GM23338 (cell line): ENCODE data around the gene CBARP.

Experiments
- CREB1 ChIP-seq: fragments of 250-450 bp; sonication (Bioruptor Pico); IDR thresholded peaks from 2 replicates; pipeline ENCODE4 v1.5.0; 2020; ENCODE audit warnings: low read depth, mild to moderate bottlenecking, moderate library complexity
- EZH2 ChIP-seq: fragments of 200-600 bp; sonication (generic); IDR thresholded peaks from one replicate; pipeline ENCODE4 v1.8.0; 2017; ENCODE audit warnings: antibody characterized with exemption, mild to moderate bottlenecking, low read depth; ENCODE audit not compliant: unreplicated experiment
- EZH2phosphoT487 ChIP-seq: fragments of 200-600 bp; sonication (generic); IDR thresholded peaks from one replicate; pipeline ENCODE4 v1.8.1; 2018; ENCODE audit warnings: antibody characterized with exemption; ENCODE audit not compliant: unreplicated experiment
- JUNB ChIP-seq: IDR thresholded peaks from one replicate; pipeline ENCODE4 v1.6.1; 2016; ENCODE audit warnings: antibody characterized with exemption; ENCODE audit not compliant: unreplicated experiment
- POLR2AphosphoS5 ChIP-seq: IDR thresholded peaks from 2 replicates; pipeline ENCODE4 v1.6.1; 2016; ENCODE audit warnings: antibody characterized with exemption, low read depth
- ZNF331 ChIP-seq: fragments of 250-450 bp; sonication (Bioruptor Pico); IDR thresholded peaks from 2 replicates; pipeline ENCODE4 v1.5.0; 2020; ENCODE audit warnings: low read depth, mild to moderate bottlenecking, moderate library complexity
- TF ChIP-seq, protein P1 (sequence below), 2 experiments: fragments of 200-600 bp in 1 of 2; sonication (generic) in 1 of 2; conservative IDR thresholded peaks; 2 replicates each; pipeline versions ENCODE4 v1.5.1 to v1.6.1; 2016 to 2017; ENCODE audit warnings: antibody characterized with exemption in 2 of 2, low read depth in 2 of 2, mild to moderate bottlenecking in 2 of 2, moderate library complexity in 1 of 2
- TF ChIP-seq, protein P2 (sequence below): IDR thresholded peaks from one replicate; pipeline ENCODE4 v1.6.1; 2018; ENCODE audit warnings: antibody characterized with exemption; ENCODE audit not compliant: unreplicated experiment
- TF ChIP-seq, protein P3 (sequence below): IDR thresholded peaks from 2 replicates; pipeline ENCODE4 v1.6.1; 2016; ENCODE audit warnings: antibody characterized with exemption

DNA sequence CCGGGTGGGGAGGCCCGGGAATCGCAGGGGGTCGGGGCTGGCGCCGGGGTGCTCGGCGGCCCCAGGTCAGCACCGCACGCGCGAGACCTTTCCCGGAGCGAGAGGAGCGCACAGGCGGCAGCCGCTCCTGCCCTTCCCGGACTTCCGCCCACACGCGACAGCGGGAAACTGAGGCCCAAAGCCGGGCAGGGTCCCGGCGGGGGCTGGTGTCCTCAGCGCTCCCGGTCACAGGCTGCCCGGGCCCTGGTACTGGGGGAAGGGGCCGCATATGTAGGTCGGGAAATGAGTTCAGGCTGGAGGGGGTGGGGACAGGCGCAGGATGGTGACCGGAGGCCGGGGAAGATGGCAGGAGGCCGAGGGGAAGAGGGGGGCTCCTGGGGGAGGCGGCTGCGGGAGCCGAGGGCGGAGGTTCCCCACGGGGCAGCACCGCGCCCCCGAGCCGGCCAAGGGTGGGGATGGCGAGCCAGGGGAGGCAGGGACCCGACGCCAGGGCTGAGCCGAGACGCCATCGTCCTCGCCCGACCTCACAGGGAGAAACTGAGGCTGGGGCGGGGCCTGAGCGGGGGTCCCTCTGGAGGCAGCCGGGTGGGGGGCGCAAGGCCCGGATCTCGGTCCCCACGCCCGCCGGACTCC, 662 bp downstream of the CBARP start:
- TF ChIP-seq CREB1 (CRISPR knock-in tag): no peak
- TF ChIP-seq, protein P1, sequence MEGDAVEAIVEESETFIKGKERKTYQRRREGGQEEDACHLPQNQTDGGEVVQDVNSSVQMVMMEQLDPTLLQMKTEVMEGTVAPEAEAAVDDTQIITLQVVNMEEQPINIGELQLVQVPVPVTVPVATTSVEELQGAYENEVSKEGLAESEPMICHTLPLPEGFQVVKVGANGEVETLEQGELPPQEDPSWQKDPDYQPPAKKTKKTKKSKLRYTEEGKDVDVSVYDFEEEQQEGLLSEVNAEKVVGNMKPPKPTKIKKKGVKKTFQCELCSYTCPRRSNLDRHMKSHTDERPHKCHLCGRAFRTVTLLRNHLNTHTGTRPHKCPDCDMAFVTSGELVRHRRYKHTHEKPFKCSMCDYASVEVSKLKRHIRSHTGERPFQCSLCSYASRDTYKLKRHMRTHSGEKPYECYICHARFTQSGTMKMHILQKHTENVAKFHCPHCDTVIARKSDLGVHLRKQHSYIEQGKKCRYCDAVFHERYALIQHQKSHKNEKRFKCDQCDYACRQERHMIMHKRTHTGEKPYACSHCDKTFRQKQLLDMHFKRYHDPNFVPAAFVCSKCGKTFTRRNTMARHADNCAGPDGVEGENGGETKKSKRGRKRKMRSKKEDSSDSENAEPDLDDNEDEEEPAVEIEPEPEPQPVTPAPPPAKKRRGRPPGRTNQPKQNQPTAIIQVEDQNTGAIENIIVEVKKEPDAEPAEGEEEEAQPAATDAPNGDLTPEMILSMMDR (conservative IDR thresholded peaks at IDR 0.05; ENCODE audit: low read depth in 2 of 2): no peak
- TF ChIP-seq EZH2: no peak
- TF ChIP-seq EZH2phosphoT487: no peak
- no peak for TF ChIP-seq JUNB
- TF ChIP-seq, protein P2, sequence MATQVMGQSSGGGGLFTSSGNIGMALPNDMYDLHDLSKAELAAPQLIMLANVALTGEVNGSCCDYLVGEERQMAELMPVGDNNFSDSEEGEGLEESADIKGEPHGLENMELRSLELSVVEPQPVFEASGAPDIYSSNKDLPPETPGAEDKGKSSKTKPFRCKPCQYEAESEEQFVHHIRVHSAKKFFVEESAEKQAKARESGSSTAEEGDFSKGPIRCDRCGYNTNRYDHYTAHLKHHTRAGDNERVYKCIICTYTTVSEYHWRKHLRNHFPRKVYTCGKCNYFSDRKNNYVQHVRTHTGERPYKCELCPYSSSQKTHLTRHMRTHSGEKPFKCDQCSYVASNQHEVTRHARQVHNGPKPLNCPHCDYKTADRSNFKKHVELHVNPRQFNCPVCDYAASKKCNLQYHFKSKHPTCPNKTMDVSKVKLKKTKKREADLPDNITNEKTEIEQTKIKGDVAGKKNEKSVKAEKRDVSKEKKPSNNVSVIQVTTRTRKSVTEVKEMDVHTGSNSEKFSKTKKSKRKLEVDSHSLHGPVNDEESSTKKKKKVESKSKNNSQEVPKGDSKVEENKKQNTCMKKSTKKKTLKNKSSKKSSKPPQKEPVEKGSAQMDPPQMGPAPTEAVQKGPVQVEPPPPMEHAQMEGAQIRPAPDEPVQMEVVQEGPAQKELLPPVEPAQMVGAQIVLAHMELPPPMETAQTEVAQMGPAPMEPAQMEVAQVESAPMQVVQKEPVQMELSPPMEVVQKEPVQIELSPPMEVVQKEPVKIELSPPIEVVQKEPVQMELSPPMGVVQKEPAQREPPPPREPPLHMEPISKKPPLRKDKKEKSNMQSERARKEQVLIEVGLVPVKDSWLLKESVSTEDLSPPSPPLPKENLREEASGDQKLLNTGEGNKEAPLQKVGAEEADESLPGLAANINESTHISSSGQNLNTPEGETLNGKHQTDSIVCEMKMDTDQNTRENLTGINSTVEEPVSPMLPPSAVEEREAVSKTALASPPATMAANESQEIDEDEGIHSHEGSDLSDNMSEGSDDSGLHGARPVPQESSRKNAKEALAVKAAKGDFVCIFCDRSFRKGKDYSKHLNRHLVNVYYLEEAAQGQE: no peak
- TF ChIP-seq, protein P3, sequence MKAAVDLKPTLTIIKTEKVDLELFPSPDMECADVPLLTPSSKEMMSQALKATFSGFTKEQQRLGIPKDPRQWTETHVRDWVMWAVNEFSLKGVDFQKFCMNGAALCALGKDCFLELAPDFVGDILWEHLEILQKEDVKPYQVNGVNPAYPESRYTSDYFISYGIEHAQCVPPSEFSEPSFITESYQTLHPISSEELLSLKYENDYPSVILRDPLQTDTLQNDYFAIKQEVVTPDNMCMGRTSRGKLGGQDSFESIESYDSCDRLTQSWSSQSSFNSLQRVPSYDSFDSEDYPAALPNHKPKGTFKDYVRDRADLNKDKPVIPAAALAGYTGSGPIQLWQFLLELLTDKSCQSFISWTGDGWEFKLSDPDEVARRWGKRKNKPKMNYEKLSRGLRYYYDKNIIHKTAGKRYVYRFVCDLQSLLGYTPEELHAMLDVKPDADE: no peak
- TF ChIP-seq POLR2AphosphoS5: no peak
- TF ChIP-seq ZNF331 (CRISPR knock-in tag): no peak
